PC-3 (cell line): ENCODE data around the gene EVPL.

ENCODE experiments used
- EZH2 ChIP-seq: fragments of 300-600 bp; sonication (generic); IDR thresholded peaks from one replicate; pipeline ENCODE4 v1.6.1; 2017; ENCODE audit warnings: antibody characterized with exemption, mild to moderate bottlenecking, low read length; ENCODE audit not compliant: unreplicated experiment
- TF ChIP-seq, protein P1 (sequence below): fragments of 300-600 bp; sonication (generic); conservative IDR thresholded peaks from 2 replicates; pipeline ENCODE4 v1.5.1; 2017; ENCODE audit warnings: antibody characterized with exemption, low read depth, mild to moderate bottlenecking, low read length

DNA sequence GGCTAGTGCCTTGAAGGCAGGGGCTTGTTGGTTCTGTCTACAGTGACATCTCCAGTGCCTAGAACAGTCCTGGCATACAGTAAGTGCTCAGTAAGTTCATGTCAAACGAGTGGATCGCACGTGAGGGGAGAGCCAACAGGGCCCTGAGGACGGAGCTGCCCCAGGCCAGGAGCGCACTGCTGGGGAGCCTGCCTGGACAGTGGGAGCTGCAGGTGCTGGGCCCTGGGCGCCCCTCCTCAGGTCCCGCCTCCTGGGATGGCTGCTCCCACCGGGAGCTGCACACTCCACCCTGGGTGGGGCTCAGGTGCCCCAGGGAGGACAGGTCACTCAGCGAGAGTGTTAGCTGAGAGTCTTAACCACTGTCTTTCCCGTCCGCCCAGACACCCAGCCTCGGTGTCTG, 1.8 kb downstream of the EVPL start:
- TF ChIP-seq, protein P1, sequence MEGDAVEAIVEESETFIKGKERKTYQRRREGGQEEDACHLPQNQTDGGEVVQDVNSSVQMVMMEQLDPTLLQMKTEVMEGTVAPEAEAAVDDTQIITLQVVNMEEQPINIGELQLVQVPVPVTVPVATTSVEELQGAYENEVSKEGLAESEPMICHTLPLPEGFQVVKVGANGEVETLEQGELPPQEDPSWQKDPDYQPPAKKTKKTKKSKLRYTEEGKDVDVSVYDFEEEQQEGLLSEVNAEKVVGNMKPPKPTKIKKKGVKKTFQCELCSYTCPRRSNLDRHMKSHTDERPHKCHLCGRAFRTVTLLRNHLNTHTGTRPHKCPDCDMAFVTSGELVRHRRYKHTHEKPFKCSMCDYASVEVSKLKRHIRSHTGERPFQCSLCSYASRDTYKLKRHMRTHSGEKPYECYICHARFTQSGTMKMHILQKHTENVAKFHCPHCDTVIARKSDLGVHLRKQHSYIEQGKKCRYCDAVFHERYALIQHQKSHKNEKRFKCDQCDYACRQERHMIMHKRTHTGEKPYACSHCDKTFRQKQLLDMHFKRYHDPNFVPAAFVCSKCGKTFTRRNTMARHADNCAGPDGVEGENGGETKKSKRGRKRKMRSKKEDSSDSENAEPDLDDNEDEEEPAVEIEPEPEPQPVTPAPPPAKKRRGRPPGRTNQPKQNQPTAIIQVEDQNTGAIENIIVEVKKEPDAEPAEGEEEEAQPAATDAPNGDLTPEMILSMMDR, result no peak
- TF ChIP-seq EZH2, result no peak
